ENCODE results near the gene TOR4A. TPM values are rescaled to one million over a fixed set of nuclear protein-coding genes. Genes with fewer than 3 reads are reported as not detected.

TOR4A gene
- total and polyA plus RNA-seq, 2 experiments from 2014 or later, result 4.1 to 29.6 TPM

DNA sequence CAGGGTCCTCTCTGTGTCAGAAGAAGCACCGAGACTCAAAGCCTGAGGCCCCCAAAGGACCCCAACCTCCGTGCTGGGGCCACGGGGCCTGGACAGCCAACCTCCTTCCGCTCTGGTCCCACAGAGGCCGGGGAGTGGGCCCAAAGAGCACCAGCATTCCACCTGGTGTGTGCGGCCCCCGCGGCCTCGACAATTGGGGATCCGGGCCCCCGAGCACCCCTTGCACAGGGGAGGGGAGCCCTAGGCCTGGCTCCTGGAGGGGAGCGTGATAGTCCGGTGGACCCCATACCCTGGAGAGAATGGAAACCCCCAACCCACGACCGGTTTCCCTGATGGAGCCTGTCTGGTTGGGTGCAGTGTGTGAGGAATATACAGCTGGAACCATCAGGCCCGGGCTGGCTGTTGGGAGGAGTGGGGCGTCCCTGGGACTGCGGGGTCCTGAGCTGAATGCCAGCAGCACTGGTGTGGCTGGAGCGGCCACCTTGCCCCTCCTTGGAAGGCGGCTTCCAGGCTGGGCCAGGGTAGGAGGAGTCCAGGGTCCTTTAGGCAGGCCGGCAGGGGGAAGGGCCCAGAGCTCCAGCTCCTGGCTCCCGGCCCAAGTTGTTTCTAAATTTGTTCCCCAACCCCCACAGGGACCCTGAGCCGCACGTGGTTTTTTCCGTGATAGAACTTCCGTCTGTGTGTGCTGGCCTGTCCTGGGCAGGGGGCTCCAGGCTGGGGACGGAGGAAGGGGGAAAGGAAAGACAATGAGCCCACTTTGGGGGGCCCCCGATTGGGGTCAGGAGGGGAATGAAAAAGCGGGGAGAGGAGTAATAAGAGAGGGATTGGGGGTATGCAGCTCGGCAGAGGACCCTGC lies 825 bp upstream of the TOR4A start:
- TF ChIP-seq EZH2 (IDR thresholded peaks at IDR 0.05; ENCODE audit: insufficient read depth, poor library complexity, severe bottlenecking), result no peak
- Histone ChIP-seq H3K9ac (peak overlapping the region; percentile 71), H3K4me3 (peak overlapping the region; percentile 78), H3K4me2 (ENCODE audit: unreplicated experiment) (peak overlapping the region; percentile 86), H2AFZ (no peak overlapping the region), H3K4me1 (ENCODE audit: insufficient read depth) (peaks cover 8% of the 10 kb centered on the region), H3K27me3 (replicated peaks; ENCODE audit: insufficient read depth) (no peaks in the 10 kb centered on the region), H3K9me3 (ENCODE audit: low read depth) (no peaks in the 10 kb centered on the region), H4K20me1 (ENCODE audit: insufficient read depth) (no peaks in the 10 kb centered on the region), H3K36me3 (ENCODE audit: low read depth) (no peaks in the 10 kb centered on the region; the same call in 1 of the 2 replicates), H3F3A (ENCODE audit: insufficient read depth) (no peaks in the 10 kb centered on the region), H3K9me2 (ENCODE audit: insufficient read depth) (no peaks in the 10 kb centered on the region), H3K79me2 (ENCODE audit: insufficient read depth) (no peaks in the 10 kb centered on the region), H3K27ac (peak overlapping the region; percentile 23; the same call in 1 of the 2 replicates)
- peak; percentile 63 for DNase-seq
- in situ Hi-C loops (cut with MboI), result no loop called here
- WGBS, 2 experiments (ENCODE audit: low coverage in 1 of 2, low lambda C conversion rate in 2 of 2, missing lambda C conversion rate in 2 of 2), result 48 to 58% methylated on average over 23 to 30 of the region's 30 CpGs

DNA sequence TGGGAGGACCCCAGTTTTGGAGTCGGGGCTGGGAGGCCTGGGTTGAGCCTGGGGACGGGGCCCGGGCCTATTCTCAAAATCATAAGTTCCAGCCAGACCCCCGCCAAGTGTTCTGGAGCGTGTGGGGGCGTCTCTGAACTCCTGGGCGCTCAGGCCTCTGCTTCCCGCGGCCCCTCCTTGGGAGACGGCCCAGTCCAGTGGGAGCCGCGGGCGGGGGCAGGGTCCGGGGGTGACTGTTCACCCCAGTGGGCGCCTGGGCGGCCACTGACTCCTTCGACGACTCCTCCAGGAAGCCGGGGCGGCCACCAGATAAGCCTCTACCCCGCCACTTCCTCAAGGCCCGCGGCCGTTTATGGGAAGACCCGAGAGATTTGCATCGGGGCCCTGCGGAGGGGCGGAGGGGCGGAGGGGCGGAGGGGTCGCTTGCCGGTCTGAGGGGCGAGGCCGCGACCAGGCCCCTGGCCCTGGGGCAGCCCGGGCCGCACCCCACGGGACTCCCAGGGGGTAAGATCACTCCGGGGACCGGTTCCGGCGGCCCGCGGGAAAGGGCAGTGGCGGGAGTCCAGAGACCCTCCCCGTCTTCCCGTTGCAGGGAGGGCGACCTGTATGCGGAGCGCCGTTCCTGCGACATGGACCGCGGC lies 655 bp downstream of the TOR4A start:
- 5% methylated on average over 37 to 54 of the region's 54 CpGs for WGBS, 2 experiments (ENCODE audit: low coverage in 1 of 2, low lambda C conversion rate in 2 of 2, missing lambda C conversion rate in 2 of 2)
- Histone ChIP-seq H3K9ac (peak overlapping the region; percentile 71), H3F3A (ENCODE audit: insufficient read depth) (no peaks in the 10 kb centered on the region), H3K4me2 (ENCODE audit: unreplicated experiment) (peak overlapping the region; percentile 86), H3K9me2 (ENCODE audit: insufficient read depth) (no peaks in the 10 kb centered on the region), H4K20me1 (ENCODE audit: insufficient read depth) (no peaks in the 10 kb centered on the region), H3K9me3 (ENCODE audit: low read depth) (no peaks in the 10 kb centered on the region), H2AFZ (peak overlapping the region; percentile 11; the same call in 1 of the 2 replicates), H3K27me3 (replicated peaks; ENCODE audit: insufficient read depth) (no peaks in the 10 kb centered on the region), H3K4me1 (ENCODE audit: insufficient read depth) (peaks cover 8% of the 10 kb centered on the region), H3K27ac (peak overlapping the region; percentile 20; the same call in 1 of the 2 replicates), H3K79me2 (ENCODE audit: insufficient read depth) (no peaks in the 10 kb centered on the region), H3K36me3 (ENCODE audit: low read depth) (no peaks in the 10 kb centered on the region; the same call in 1 of the 2 replicates), H3K4me3 (peak overlapping the region; percentile 78)
- in situ Hi-C loops (cut with MboI), result no loop called here
- DNase-seq, result peak; percentile 62
- TF ChIP-seq EZH2phosphoT487 (IDR thresholded peaks at IDR 0.05; ENCODE audit: insufficient read depth, low read depth) (no peak), EZH2 (IDR thresholded peaks at IDR 0.05; ENCODE audit: insufficient read depth, poor library complexity, severe bottlenecking) (no peak)

DNA sequence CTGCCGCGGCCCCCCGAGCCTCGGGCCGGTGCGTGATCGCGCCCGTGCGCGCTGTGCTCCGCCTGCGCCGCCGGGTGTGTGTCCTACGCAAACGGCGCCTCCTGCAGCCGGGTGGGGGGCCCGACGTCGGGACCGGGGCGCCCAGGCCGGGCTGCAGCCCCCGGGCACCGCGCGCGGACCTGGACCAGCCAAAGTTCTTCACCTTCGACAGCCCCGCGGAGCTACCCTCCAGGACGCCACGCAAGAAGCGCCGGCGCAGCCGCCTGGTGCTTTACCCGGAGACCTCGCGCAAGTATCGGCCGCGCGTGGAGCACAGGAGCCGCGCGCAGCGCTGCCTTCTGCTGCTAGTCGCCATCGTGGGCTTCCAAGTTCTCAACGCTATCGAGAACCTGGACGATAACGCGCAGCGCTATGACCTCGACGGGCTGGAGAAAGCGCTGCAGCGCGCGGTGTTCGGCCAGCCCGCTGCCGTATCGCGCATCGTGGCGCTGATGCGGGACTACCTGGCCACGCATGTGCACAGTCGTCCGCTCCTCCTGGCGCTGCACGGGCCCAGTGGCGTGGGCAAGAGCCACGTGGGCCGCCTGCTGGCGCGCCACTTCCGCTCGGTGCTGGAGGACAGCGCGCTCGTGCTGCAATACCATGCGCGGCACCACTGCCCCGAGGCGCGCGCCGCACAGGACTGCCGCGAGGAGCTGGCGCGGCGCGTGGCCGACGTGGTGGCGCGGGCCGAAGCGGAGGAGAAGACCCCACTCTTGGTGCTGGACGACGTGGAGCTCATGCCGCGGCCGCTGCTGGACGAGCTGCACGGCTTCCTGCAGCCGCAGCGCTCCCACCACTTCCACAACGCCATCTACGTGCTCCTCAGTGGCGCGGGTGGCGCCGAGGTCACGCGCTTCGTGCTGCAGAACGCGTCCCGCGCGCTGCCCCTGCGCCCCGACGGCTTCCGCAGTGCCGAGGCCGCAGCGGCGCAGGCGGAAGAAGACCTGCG lies 1.5 kb downstream of the TOR4A start:
- H3K4me2 ChIP-seq (ENCODE audit: unreplicated experiment), result peak overlapping the region; percentile 86
- H3K36me3 ChIP-seq (ENCODE audit: low read depth), result no peaks in the 10 kb centered on the region
- TF ChIP-seq EZH2 (IDR thresholded peaks at IDR 0.05; ENCODE audit: insufficient read depth, poor library complexity, severe bottlenecking) (no peak), EZH2phosphoT487 (IDR thresholded peaks at IDR 0.05; ENCODE audit: insufficient read depth, low read depth) (no peak)
- H3K27ac ChIP-seq, result no peak overlapping the region
- H2AFZ ChIP-seq, result no peak overlapping the region
- peak overlapping the region; percentile 78 for H3K4me3 ChIP-seq
- in situ Hi-C loops (cut with MboI), result no loop called here
- H4K20me1 ChIP-seq (ENCODE audit: insufficient read depth), result no peaks in the 10 kb centered on the region
- no peak overlapping the region; the same call in 1 of the 2 replicates for H3K9ac ChIP-seq
- H3K9me3 ChIP-seq (ENCODE audit: low read depth), result no peaks in the 10 kb centered on the region
- H3K27me3 ChIP-seq (replicated peaks; ENCODE audit: insufficient read depth), result no peaks in the 10 kb centered on the region
- H3K4me1 ChIP-seq (ENCODE audit: insufficient read depth), result peaks cover 8% of the 10 kb centered on the region
- no peak for DNase-seq
- no peaks in the 10 kb centered on the region for H3K79me2 ChIP-seq (ENCODE audit: insufficient read depth)
- no peaks in the 10 kb centered on the region for H3K9me2 ChIP-seq (ENCODE audit: insufficient read depth)
- 56 to 65% methylated on average over 108 to 139 of the region's 139 CpGs for WGBS, 2 experiments (ENCODE audit: low coverage in 1 of 2, low lambda C conversion rate in 2 of 2, missing lambda C conversion rate in 2 of 2)
- H3F3A ChIP-seq (ENCODE audit: insufficient read depth), result no peaks in the 10 kb centered on the region
